ENCODE measurements around the gene DAGLA.
A peak's percentile ranks its signal among the peaks of the same experiment; 100 is the strongest.

Gene DAGLA

GRCh38 chr11:61717286-61718033, 37.3 kb downstream of the DAGLA start:
- H3K4me3 ChIP-seq (ENCODE audit: low read length): no peak overlapping the region

GRCh38 chr11:61718046-61718531, 37.9 kb downstream of the DAGLA start:
- DNase-seq (ENCODE audit: low read depth, low spot score): no peak
- no peak overlapping the region for H3K4me3 ChIP-seq (ENCODE audit: low read length)

More at GRCh38 chr11:61717286-61718033, 37.3 kb downstream of the DAGLA start:
- no peak for DNase-seq (ENCODE audit: low read depth, low spot score)

- DNase-seq (ENCODE audit: low read depth, low spot score): no peak
- no peak overlapping the region for H3K4me3 ChIP-seq (ENCODE audit: low read length)
Measured at GRCh38 chr11:61718621-61719302, 38.6 kb downstream of the DAGLA start.

GRCh38 chr11:61719978-61720377, 39.8 kb downstream of the DAGLA start:
- H3K4me3 ChIP-seq (ENCODE audit: low read length): no peak overlapping the region
- DNase-seq (ENCODE audit: low read depth, low spot score): no peak

GRCh38 chr11:61720597-61720996, 40.4 kb downstream of the DAGLA start:
- no peak for DNase-seq (ENCODE audit: low read depth, low spot score)
- H3K4me3 ChIP-seq (ENCODE audit: low read length): no peak overlapping the region

GRCh38 chr11:61724437-61724836, 44.2 kb downstream of the DAGLA start:
- H3K4me3 ChIP-seq (ENCODE audit: low read length): no peak overlapping the region
- no peak for DNase-seq (ENCODE audit: low read depth, low spot score)

- H3K4me3 ChIP-seq (ENCODE audit: low read length): no peak overlapping the region
- DNase-seq (ENCODE audit: low read depth, low spot score): no peak
Measured at GRCh38 chr11:61725781-61726231, 45.6 kb downstream of the DAGLA start.

GRCh38 chr11:61726775-61727174, 46.6 kb downstream of the DAGLA start:
- DNase-seq (ENCODE audit: low read depth, low spot score): no peak
- H3K4me3 ChIP-seq (ENCODE audit: low read length): no peak overlapping the region

- no peak for DNase-seq (ENCODE audit: low read depth, low spot score)
Measured at GRCh38 chr11:61727401-61727811, 47.2 kb downstream of the DAGLA start.

GRCh38 chr11:61728066-61728939, 48.1 kb downstream of the DAGLA start:
- DNase-seq (ENCODE audit: low read depth, low spot score): no peak
- H3K4me3 ChIP-seq (ENCODE audit: low read length): no peak overlapping the region

More at GRCh38 chr11:61727401-61727811, 47.2 kb downstream of the DAGLA start:
- H3K4me3 ChIP-seq (ENCODE audit: low read length): no peak overlapping the region

GRCh38 chr11:61728940-61729219, 48.7 kb downstream of the DAGLA start:
- DNase-seq (ENCODE audit: low read depth, low spot score): no peak
- no peak overlapping the region for H3K4me3 ChIP-seq (ENCODE audit: low read length)

GRCh38 chr11:61730240-61730994, 50.2 kb downstream of the DAGLA start:
- H3K4me3 ChIP-seq (ENCODE audit: low read length): no peak overlapping the region
- DNase-seq (ENCODE audit: low read depth, low spot score): no peak

- no peak overlapping the region for H3K4me3 ChIP-seq (ENCODE audit: low read length)
- no peak for DNase-seq (ENCODE audit: low read depth, low spot score)
Measured at GRCh38 chr11:61731211-61731951, 51.2 kb downstream of the DAGLA start.

GRCh38 chr11:61731952-61732675, 51.9 kb downstream of the DAGLA start:
- H3K4me3 ChIP-seq (ENCODE audit: low read length): no peak overlapping the region
- no peak for DNase-seq (ENCODE audit: low read depth, low spot score)

- H3K4me3 ChIP-seq (ENCODE audit: low read length): no peak overlapping the region
- DNase-seq (ENCODE audit: low read depth, low spot score): no peak
Measured at GRCh38 chr11:61732705-61733104, 52.5 kb downstream of the DAGLA start.

- peak; percentile 70 for DNase-seq (ENCODE audit: low read depth, low spot score)
- no peak overlapping the region for H3K4me3 ChIP-seq (ENCODE audit: low read length)
Measured at GRCh38 chr11:61733120-61733978, 53.2 kb downstream of the DAGLA start.

GRCh38 chr11:61734767-61735166, 54.6 kb downstream of the DAGLA start:
- no peak overlapping the region for H3K4me3 ChIP-seq (ENCODE audit: low read length)
- no peak for DNase-seq (ENCODE audit: low read depth, low spot score)
